HepG2 (cell line): ENCODE data around the gene DOCK9. TPM values are rescaled to one million over a fixed set of nuclear protein-coding genes. Genes with fewer than 3 reads are reported as not detected.

Experiments
- ATAC-seq: fragments of 200-7000 bp; cut with Tn5 transposase; 3 replicates; pipeline ENCODE4 v1.9.1; 2020; ENCODE audit warnings: mild to moderate bottlenecking, moderate library complexity
- BruUV-seq: library from RNA; stranded (reverse); fragments of 400-500 nt; replicated peaks from 2 replicates; lab custom pipeline; 2021; lab: Mats Ljungman, UMichigan
- CTCF ChIA-PET: fragments of 300-600 bp; formaldehyde crosslinking; extraction: SDS; loops from one replicate; lab custom pipeline; 2021; ENCODE audit warnings: low total read pairs, inconsistent platforms, low intra/inter-chr PET ratio; lab: Yijun Ruan, JAX
- POLR2A ChIA-PET: fragments of 350-600 bp; sonication (Branson Sonifier 250); formaldehyde crosslinking; loops from one replicate; lab custom pipeline; 2020; ENCODE audit warnings: antibody characterized with exemption, inconsistent platforms; lab: Yijun Ruan, JAX
- DNase-seq: peaks from one replicate; pipeline ENCODE4 v3.0.0-alpha.2; 2015; ENCODE audit warnings: low spot score
- FAIRE-seq: peaks from 3 replicates; lab custom pipeline; 2011; peaks lifted over from hg19 to GRCh38; lab: Jason Lieb, UNC
- H2AFZ ChIP-seq: one replicate; pipeline ENCODE4 v1.6.1; 2011; ENCODE audit warnings: low read length, inconsistent platforms
- H3K27ac ChIP-seq: fragments of 300-600 bp; 3 replicates; pipeline ENCODE4 v1.8.0; 2011; ENCODE audit warnings: mixed run types, mild to moderate bottlenecking, mixed read lengths, low read length, inconsistent platforms; ENCODE audit not compliant: insufficient read depth; ENCODE audit errors: extremely low read length
- H3K27me3 ChIP-seq, 2 experiments: fragments of 200-600 bp in 1 of 2; 2 replicates in 1 of 2; 3 replicates in 1 of 2; pipeline versions ENCODE4 v1.6.0 to v1.8.0; 2011; ENCODE audit warnings: low read length in 2 of 2, mild to moderate bottlenecking in 2 of 2, moderate library complexity in 2 of 2, inconsistent platforms in 1 of 2; ENCODE audit not compliant: insufficient read depth in 2 of 2, control insufficient read depth in 1 of 2
- H3K36me3 ChIP-seq, 2 experiments: fragments of 200-600 bp in 1 of 2; replicated peaks in 1 of 2; 2 replicates in 1 of 2; 3 replicates in 1 of 2; pipeline versions ENCODE4 v1.5.1 to v1.8.0; 2011; ENCODE audit warnings: low read length in 2 of 2, inconsistent platforms in 1 of 2; ENCODE audit not compliant: insufficient read depth in 2 of 2, control insufficient read depth in 1 of 2
- H3K4me1 ChIP-seq: 2 replicates; pipeline ENCODE4 v1.5.1; 2012; ENCODE audit warnings: low read length, inconsistent platforms; ENCODE audit not compliant: insufficient read depth
- H3K4me2 ChIP-seq: 2 replicates; pipeline ENCODE4 v1.6.0; 2011; ENCODE audit warnings: low read depth, low read length, inconsistent platforms
- H3K4me3 ChIP-seq, 3 experiments: fragments of 200-600 bp in 1 of 3; sonication (generic), shearing (Covaris generic) in 1 of 3; replicated peaks in 1 of 3; 2 replicates each; pipeline ENCODE4 v1.5.1; 2011 to 2016; ENCODE audit warnings: low read length in 3 of 3, inconsistent platforms in 2 of 3, low read depth in 2 of 3, mild to moderate bottlenecking in 2 of 3, control low read depth in 1 of 3, mixed read lengths in 1 of 3; ENCODE audit not compliant: insufficient read depth in 1 of 3
- H3K79me2 ChIP-seq: one replicate; pipeline ENCODE4 v1.6.1; 2011; ENCODE audit warnings: low read length, inconsistent platforms; ENCODE audit not compliant: insufficient read depth
- H3K9ac ChIP-seq: 2 replicates; pipeline ENCODE4 v1.6.0; 2011; ENCODE audit warnings: mild to moderate bottlenecking, low read depth, low read length, inconsistent platforms; ENCODE audit not compliant: insufficient read depth
- H3K9me3 ChIP-seq: 2 replicates; pipeline ENCODE4 v1.5.1; 2012; ENCODE audit warnings: mild to moderate bottlenecking, low read length
- H4K20me1 ChIP-seq: 2 replicates; pipeline ENCODE4 v1.6.0; 2011; ENCODE audit warnings: inconsistent platforms, mild to moderate bottlenecking, low read length, moderate library complexity; ENCODE audit not compliant: insufficient read depth
- ETV6 ChIP-seq: sonication (generic); formaldehyde crosslinking; conservative IDR thresholded peaks from 2 replicates; pipeline ENCODE4 v1.4.0; 2020; ENCODE audit warnings: missing genetic modification reagents
- EZH2 ChIP-seq: conservative IDR thresholded peaks from 2 replicates; pipeline ENCODE4 v1.6.1; 2012; ENCODE audit warnings: mild to moderate bottlenecking, low read depth, low read length, moderate library complexity
- FOXA1 ChIP-seq, 2 experiments: fragments of 450-650 bp in 1 of 2; sonication (generic) in 1 of 2; formaldehyde crosslinking in 1 of 2; IDR thresholded peaks; 2 replicates each; pipeline versions ENCODE4 v1.4.0 to v1.6.1; 2016 to 2020; ENCODE audit warnings: missing genetic modification reagents in 1 of 2
- GFI1 ChIP-seq: sonication (generic); formaldehyde crosslinking; IDR thresholded peaks from 2 replicates; pipeline ENCODE4 v1.5.0; 2020; ENCODE audit warnings: missing genetic modification reagents, mild to moderate bottlenecking, borderline replicate concordance
- ISL2 ChIP-seq: sonication (generic); formaldehyde crosslinking; IDR thresholded peaks from 2 replicates; pipeline ENCODE4 v1.5.0; 2020; ENCODE audit warnings: missing genetic modification reagents
- KLF15 ChIP-seq: sonication (generic); formaldehyde crosslinking; IDR thresholded peaks from 2 replicates; pipeline ENCODE4 v1.8.1; 2023; ENCODE audit warnings: borderline replicate concordance, mild to moderate bottlenecking, inconsistent platforms, missing genetic modification reagents, mixed read lengths
- MEF2D ChIP-seq: sonication (generic); formaldehyde crosslinking; IDR thresholded peaks from 2 replicates; pipeline ENCODE4 v1.5.1; 2020; ENCODE audit warnings: mild to moderate bottlenecking, missing genetic modification reagents
- MTA3 ChIP-seq: sonication (generic); formaldehyde crosslinking; IDR thresholded peaks from 2 replicates; pipeline ENCODE4 v1.4.0; 2020; ENCODE audit warnings: missing genetic modification reagents
- MYNN ChIP-seq: sonication (generic); formaldehyde crosslinking; IDR thresholded peaks from 2 replicates; pipeline ENCODE4 v1.4.0; 2020; ENCODE audit warnings: mild to moderate bottlenecking, low read depth, missing genetic modification reagents
- NFYC ChIP-seq: IDR thresholded peaks from 2 replicates; pipeline ENCODE4 v1.6.1; 2016; ENCODE audit warnings: missing genetic modification reagents, missing compliant biosample characterization
- PPARG ChIP-seq: conservative IDR thresholded peaks from 2 replicates; pipeline ENCODE4 v1.6.1; 2016; ENCODE audit warnings: missing biosample characterization, missing genetic modification reagents
- RORA ChIP-seq: sonication (generic); formaldehyde crosslinking; IDR thresholded peaks from 2 replicates; pipeline ENCODE4 v1.5.0; 2020; ENCODE audit warnings: mild to moderate bottlenecking, missing genetic modification reagents, moderate library complexity
- SATB2 ChIP-seq: sonication (generic); formaldehyde crosslinking; IDR thresholded peaks from 2 replicates; pipeline ENCODE4 v1.5.0; 2020; ENCODE audit warnings: missing genetic modification reagents
- SOX13 ChIP-seq, 3 experiments: fragments of 450-650 bp in 1 of 3; sonication (generic) in 1 of 3; formaldehyde crosslinking in 1 of 3; IDR thresholded peaks in 2 of 3; conservative IDR thresholded peaks in 1 of 3; 2 replicates each; pipeline versions ENCODE4 v1.5.0 to v1.6.1; 2016 to 2020; ENCODE audit warnings: antibody characterized with exemption in 1 of 3, mild to moderate bottlenecking in 1 of 3, missing compliant biosample characterization in 1 of 3, missing genetic modification reagents in 1 of 3, moderate library complexity in 1 of 3
- ZNF501 ChIP-seq: sonication (generic); formaldehyde crosslinking; IDR thresholded peaks from 2 replicates; pipeline ENCODE4 v1.5.1; 2020; ENCODE audit warnings: mild to moderate bottlenecking, moderate library complexity, missing genetic modification reagents
- ZNF547 ChIP-seq: sonication (generic); formaldehyde crosslinking; IDR thresholded peaks from 2 replicates; pipeline ENCODE4 v1.5.1; 2020; ENCODE audit warnings: mild to moderate bottlenecking, missing genetic modification reagents
- ZNF576 ChIP-seq: sonication (generic); formaldehyde crosslinking; IDR thresholded peaks from 2 replicates; pipeline ENCODE4 v1.4.0; 2020; ENCODE audit warnings: mild to moderate bottlenecking, missing genetic modification reagents
- ZNF841 ChIP-seq: sonication (generic); formaldehyde crosslinking; IDR thresholded peaks from 2 replicates; pipeline ENCODE4 v1.8.1; 2023; ENCODE audit warnings: missing genetic modification reagents, borderline replicate concordance
- ZNF850 ChIP-seq: sonication (generic); formaldehyde crosslinking; conservative IDR thresholded peaks from 2 replicates; pipeline ENCODE4 v1.9.0; 2021; ENCODE audit warnings: mild to moderate bottlenecking, missing genetic modification reagents
- ZSCAN20 ChIP-seq: sonication (generic); formaldehyde crosslinking; IDR thresholded peaks from 2 replicates; pipeline ENCODE4 v1.4.0; 2020; ENCODE audit warnings: missing genetic modification reagents, mild to moderate bottlenecking, borderline replicate concordance
- WGBS: methylation state at CpG from one replicate; pipeline ENCODE4 v1.1.6; 2017; ENCODE audit warnings: low lambda C conversion rate; 5-methylcytosine and 5-hydroxymethylcytosine counted together
- in situ Hi-C: cut with HindIII; loops from 2 replicates; pipeline ENCODE4 v1.10.0; 2017; ENCODE audit warnings: low pct_unique_long_range_greater_than_20kb; ENCODE audit not compliant: extremely low pct_ligation_motif_present
- intact Hi-C: fragments of 100-400 bp; cut with micrococcal nuclease; formaldehyde crosslinking; loops from one replicate; pipeline ENCODE4 v1.10.0; 2022; ENCODE audit not compliant: unreplicated experiment
- polyA plus RNA-seq, 8 experiments: library from polyadenylated mRNA; depleted of rRNA in 3 of 8; stranded (reverse) in 7 of 8; unstranded in 1 of 8; fragments of >200 nt; fragmentation: Illumina TruSeq in 4 of 8; extraction: Trizol in 4 of 8; gene quantifications; 2 replicates each; pipeline versions ENCODE4 v1.2.1 to v1.2.3, GENCODE V29; 2011 to 2016; ENCODE audit warnings: low read depth in 4 of 8, missing spikeins in 1 of 8, mixed read lengths in 1 of 8; ENCODE audit not compliant: insufficient read depth in 1 of 8
- total RNA-seq, 5 experiments: library from RNA; depleted of rRNA; stranded (reverse); fragments of >200 nt; fragmentation: Illumina TruSeq; extraction: Trizol; gene quantifications; 2 replicates each; pipeline ENCODE4 v1.2.3, GENCODE V29; 2016; ENCODE audit warnings: low read depth in 1 of 5

DOCK9 gene
- total and polyA plus RNA-seq, 2 of the 13 experiments (the other 11 are each of a cell fraction or from before 2014, with no cell fraction given): 0.44 to 0.97 TPM

- intact Hi-C loops (no loop called here), in situ Hi-C loops (no loop called here)
- ChIA-PET CTCF (no interaction called here), POLR2A (no interaction called here)
- DNase-seq (no peak), ATAC-seq (no peak), FAIRE-seq (no peak)
- Histone ChIP-seq H4K20me1 (no peaks in the 10 kb centered on the region), H3K4me2 (no peak overlapping the region), H3K79me2 (no peaks in the 10 kb centered on the region), H3K27me3 (no peaks in the 10 kb centered on the region), H3K9ac (no peak overlapping the region), H3K4me1 (peaks cover 12% of the 10 kb centered on the region), H3K4me3 (no peak overlapping the region), H3K36me3 (no peaks in the 10 kb centered on the region), H2AFZ (no peak overlapping the region), H3K9me3 (no peaks in the 10 kb centered on the region), H3K27ac (no peak overlapping the region)
- 87% methylated on average over 6 of the region's 6 CpGs for WGBS
- TF ChIP-seq MTA3 (CRISPR knock-in tag) (no peak), MYNN (CRISPR knock-in tag) (no peak), ZNF547 (CRISPR knock-in tag) (no peak), SOX13 (IDR thresholded peaks at IDR 0.05) (no peak), SOX13 (CRISPR knock-in tag; conservative IDR thresholded peaks at IDR 0.05 in 1 of 2, IDR thresholded peaks at IDR 0.05 in 1 of 2) (no peak), ZNF841 (CRISPR knock-in tag) (no peak), EZH2 (no peak), MEF2D (CRISPR knock-in tag) (no peak), NFYC (CRISPR knock-in tag) (no peak), ZNF850 (CRISPR knock-in tag) (no peak), KLF15 (no peak), SATB2 (CRISPR knock-in tag) (no peak), FOXA1 (IDR thresholded peaks at IDR 0.05) (no peak), FOXA1 (CRISPR knock-in tag; IDR thresholded peaks at IDR 0.05) (no peak), ISL2 (CRISPR knock-in tag) (no peak), ZNF576 (CRISPR knock-in tag) (no peak), ZSCAN20 (CRISPR knock-in tag) (no peak), RORA (CRISPR knock-in tag) (no peak), ZNF501 (CRISPR knock-in tag) (no peak), ETV6 (CRISPR knock-in tag) (no peak), PPARG (CRISPR knock-in tag) (no peak), GFI1 (CRISPR knock-in tag) (no peak)
- BruUV-seq: no TSS peak
Measured at GRCh38 chr13:98797456-98797855, 180.4 kb downstream of the DOCK9 start.
